22Rv1 (cell line): ENCODE measurements around the gene KRTAP10-4.

Source experiments
- ZFX ChIP-seq: fragments of 450-650 bp; IDR thresholded peaks from 2 replicates; pipeline ENCODE4 v1.6.1; 2017; ENCODE audit warnings: antibody characterized with exemption, borderline replicate concordance
- TF ChIP-seq, protein P1 (sequence below): fragments of 450-650 bp; IDR thresholded peaks from 2 replicates; pipeline ENCODE4 v1.5.1; 2017; ENCODE audit warnings: mild to moderate bottlenecking

DNA sequence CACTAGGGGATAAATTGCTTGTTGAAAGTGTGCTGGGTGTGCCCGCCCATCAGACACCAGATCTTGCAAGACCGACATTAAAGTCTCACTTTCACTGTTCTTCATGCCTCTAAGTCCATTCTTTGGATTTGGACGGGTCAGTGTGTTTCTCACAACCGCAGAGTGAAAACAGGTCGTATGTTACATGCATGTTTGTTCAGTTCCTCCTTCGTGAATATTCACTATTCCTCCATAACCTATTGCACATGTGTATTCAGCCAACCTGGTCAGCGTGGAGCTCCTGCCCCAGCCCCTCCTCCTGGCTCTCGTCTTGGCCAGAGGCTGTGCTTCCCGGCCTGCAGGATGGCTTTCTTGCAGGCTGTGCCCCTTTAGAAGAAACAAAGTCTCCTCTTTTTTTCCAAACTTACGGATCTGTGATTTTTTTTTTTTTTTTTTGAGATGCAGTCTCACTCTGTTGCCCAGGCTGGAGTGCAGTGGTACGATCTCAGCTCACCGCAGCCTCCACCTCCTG, 20.9 kb downstream of the KRTAP10-4 start:
- TF ChIP-seq, protein P1, sequence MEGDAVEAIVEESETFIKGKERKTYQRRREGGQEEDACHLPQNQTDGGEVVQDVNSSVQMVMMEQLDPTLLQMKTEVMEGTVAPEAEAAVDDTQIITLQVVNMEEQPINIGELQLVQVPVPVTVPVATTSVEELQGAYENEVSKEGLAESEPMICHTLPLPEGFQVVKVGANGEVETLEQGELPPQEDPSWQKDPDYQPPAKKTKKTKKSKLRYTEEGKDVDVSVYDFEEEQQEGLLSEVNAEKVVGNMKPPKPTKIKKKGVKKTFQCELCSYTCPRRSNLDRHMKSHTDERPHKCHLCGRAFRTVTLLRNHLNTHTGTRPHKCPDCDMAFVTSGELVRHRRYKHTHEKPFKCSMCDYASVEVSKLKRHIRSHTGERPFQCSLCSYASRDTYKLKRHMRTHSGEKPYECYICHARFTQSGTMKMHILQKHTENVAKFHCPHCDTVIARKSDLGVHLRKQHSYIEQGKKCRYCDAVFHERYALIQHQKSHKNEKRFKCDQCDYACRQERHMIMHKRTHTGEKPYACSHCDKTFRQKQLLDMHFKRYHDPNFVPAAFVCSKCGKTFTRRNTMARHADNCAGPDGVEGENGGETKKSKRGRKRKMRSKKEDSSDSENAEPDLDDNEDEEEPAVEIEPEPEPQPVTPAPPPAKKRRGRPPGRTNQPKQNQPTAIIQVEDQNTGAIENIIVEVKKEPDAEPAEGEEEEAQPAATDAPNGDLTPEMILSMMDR = no peak
- no peak for TF ChIP-seq ZFX
